H1 (cell line): ENCODE measurements around the gene SLC30A7. TPM values are rescaled to one million over a fixed set of nuclear protein-coding genes. Genes with fewer than 3 reads are reported as not detected.

ENCODE experiments used
- BACH1 ChIP-seq: IDR thresholded peaks from 2 replicates; pipeline ENCODE4 v1.6.1; 2012; ENCODE audit warnings: low read length, improper control_type of control experiment
- CHD7 ChIP-seq: fragments of 300-600 bp; sonication (generic); IDR thresholded peaks from 2 replicates; pipeline ENCODE4 v1.7.1; 2012; ENCODE audit warnings: low read length, moderate library complexity, mild to moderate bottlenecking, inconsistent platforms; ENCODE audit not compliant: insufficient replicate concordance
- CTCF ChIP-seq, 3 experiments: IDR thresholded peaks; 1 replicate in 2 of 3; 2 replicates in 1 of 3; pipeline versions ENCODE4 v1.5.1 to v1.6.1; 2011; ENCODE audit warnings: low read length in 3 of 3, mild to moderate bottlenecking in 3 of 3, inconsistent platforms in 2 of 3, low read depth in 1 of 3, moderate library complexity in 1 of 3; ENCODE audit not compliant: insufficient read depth in 1 of 3; ENCODE audit errors: control extremely low read depth in 1 of 3
- HDAC2 ChIP-seq, 2 experiments: fragments of 300-600 bp in 1 of 2; sonication (generic) in 1 of 2; IDR thresholded peaks; 2 replicates each; pipeline ENCODE4 v1.6.1; 2011 to 2012; ENCODE audit warnings: low read depth in 2 of 2, low read length in 2 of 2, mild to moderate bottlenecking in 2 of 2, moderate library complexity in 2 of 2, borderline replicate concordance in 1 of 2, inconsistent platforms in 1 of 2
- RXRA ChIP-seq: IDR thresholded peaks from 2 replicates; pipeline ENCODE4 v1.6.1; 2011; ENCODE audit warnings: low read depth, mild to moderate bottlenecking, low read length, moderate library complexity; ENCODE audit not compliant: insufficient read depth
- SAP30 ChIP-seq: fragments of 300-600 bp; sonication (generic); IDR thresholded peaks from 2 replicates; pipeline ENCODE4 v1.7.1; 2012; ENCODE audit warnings: low read length, moderate library complexity, mild to moderate bottlenecking, inconsistent platforms; ENCODE audit not compliant: insufficient read depth, insufficient replicate concordance
- SP4 ChIP-seq: IDR thresholded peaks from 2 replicates; pipeline ENCODE4 v1.6.1; 2012; ENCODE audit warnings: low read length, inconsistent platforms
- SUZ12 ChIP-seq: fragments of 200-600 bp; sonication (generic); IDR thresholded peaks from 2 replicates; pipeline ENCODE4 v1.6.1; 2012; ENCODE audit warnings: mild to moderate bottlenecking, inconsistent platforms, low read length, moderate library complexity, mixed read lengths
- polyA plus RNA-seq, 7 experiments: library from polyadenylated mRNA; depleted of rRNA in 3 of 7; stranded (reverse) in 5 of 7; unstranded in 2 of 7; fragments of >200 nt in 5 of 7; fragments of 200-250 nt in 2 of 7; gene quantifications; 1 replicate in 5 of 7; 2 replicates in 1 of 7; 4 replicates in 1 of 7; pipeline versions ENCODE4 v1.2.1 to v1.2.3, GENCODE V29; 2011 to 2013; ENCODE audit warnings: missing spikeins in 2 of 7, mixed read lengths in 2 of 7
- total RNA-seq: library from RNA; stranded (reverse); fragmentation: NEBNext Ultra II Directional; extraction: Animal tissue kit (Norgen Biotek cat#: 25700); gene quantifications from 2 replicates; pipeline ENCODE4 v1.2.1, GENCODE V29; 2021

Gene SLC30A7
- total and polyA plus RNA-seq, 2 of the 8 experiments (the other 6 are each of a cell fraction or from before 2014, with no cell fraction given), result 5.5 to 22.1 TPM

GRCh38 chr1:100852976-100853375, 42.9 kb upstream of the SLC30A7 start (continued):
- TF ChIP-seq CHD7 (no peak), SAP30 (no peak), SUZ12 (no peak), HDAC2 (IDR thresholded peaks at IDR 0.05; ENCODE audit: borderline replicate concordance in 1 of 2, low read depth in 2 of 2, low read length in 2 of 2) (no peak), RXRA (no peak), SP4 (no peak), BACH1 (no peak), CTCF (IDR thresholded peaks at IDR 0.05; ENCODE audit: control extremely low read depth in 1 of 3, insufficient read depth in 1 of 3, low read depth in 1 of 3, low read length in 3 of 3) (no peak)
